Activated naive CD4-positive, alpha-beta T cell treated with Interleukin-2 at 50 U/mL for 16 hours (primary cell): ENCODE measurements around the gene NUTM2F.
"Not testable (repeated sequence)": the region's sequence is repeated elsewhere in the genome, so short reads cannot be mapped to it uniquely, and the experiment has no call there.

ENCODE experiments used
- DNase-seq: peaks from one replicate; pipeline ENCODE4 v3.0.0-alpha.2; 2020

NUTM2F gene

GRCh38 chr9:94328544-94328943 lies at the start of gene NUTM2F:
Gene NUTM2F (minus strand): TSS chr9:94328644. CDS start chr9:94328623, 21 bp downstream.
- not testable (repeated sequence) for DNase-seq

GRCh38 chr9:94375197-94375596 lies 46.8 kb upstream of the NUTM2F start:
- peak; percentile 27 for DNase-seq

GRCh38 chr9:94374176-94375056 lies 46.0 kb upstream of the NUTM2F start:
- DNase-seq = peak; percentile 92

- not testable (repeated sequence) for DNase-seq
Observed at GRCh38 chr9:94373779-94374175, 45.3 kb upstream of the NUTM2F start.

GRCh38 chr9:94370266-94370665 lies 41.8 kb upstream of the NUTM2F start:
- DNase-seq = not testable (repeated sequence)

GRCh38 chr9:94364093-94364614 lies 35.7 kb upstream of the NUTM2F start:
- not testable (repeated sequence) for DNase-seq

- not testable (repeated sequence) for DNase-seq
Observed at GRCh38 chr9:94357158-94357557, 28.7 kb upstream of the NUTM2F start.

GRCh38 chr9:94351901-94352723 lies 23.7 kb upstream of the NUTM2F start:
- DNase-seq = not testable (repeated sequence)

- not testable (repeated sequence) for DNase-seq
Observed at GRCh38 chr9:94348754-94349153, 20.3 kb upstream of the NUTM2F start.

- DNase-seq = not testable (repeated sequence)
Observed at GRCh38 chr9:94347451-94347850, 19.0 kb upstream of the NUTM2F start.

GRCh38 chr9:94341703-94342102 lies 13.3 kb upstream of the NUTM2F start:
- not testable (repeated sequence) for DNase-seq

- not testable (repeated sequence) for DNase-seq
Observed at GRCh38 chr9:94340750-94341149, 12.3 kb upstream of the NUTM2F start.

GRCh38 chr9:94339657-94340056 lies 11.2 kb upstream of the NUTM2F start:
- not testable (repeated sequence) for DNase-seq

GRCh38 chr9:94338723-94339122 lies 10.3 kb upstream of the NUTM2F start:
- not testable (repeated sequence) for DNase-seq

GRCh38 chr9:94336445-94336844 lies 8.0 kb upstream of the NUTM2F start:
- DNase-seq = not testable (repeated sequence)

GRCh38 chr9:94325583-94325982 lies 2.9 kb downstream of the NUTM2F start:
- DNase-seq = not testable (repeated sequence)

- DNase-seq = not testable (repeated sequence)
Observed at GRCh38 chr9:94323153-94323798, 5.2 kb downstream of the NUTM2F start.

- not testable (repeated sequence) for DNase-seq
Observed at GRCh38 chr9:94322342-94322940, 6.0 kb downstream of the NUTM2F start.

- not testable (repeated sequence) for DNase-seq
Observed at GRCh38 chr9:94317949-94318657, 10.3 kb downstream of the NUTM2F start.

- not testable (repeated sequence) for DNase-seq
Observed at GRCh38 chr9:94316236-94316635, 12.2 kb downstream of the NUTM2F start.
